Endothelial cell (in vitro differentiated cells): ENCODE measurements around the gene DNAH11. TPM values are rescaled to one million over a fixed set of nuclear protein-coding genes. Genes with fewer than 3 reads are reported as not detected.

Experiments
- DNase-seq: peaks from one replicate; pipeline ENCODE4 v3.0.0; 2021; ENCODE audit warnings: low spot score
- H3K27ac Mint-ChIP-seq: one replicate; pipeline ENCODE4 v1.8.0; 2021; ENCODE audit warnings: mixed read lengths, inconsistent platforms; ENCODE audit not compliant: unreplicated experiment
- H3K27me3 Mint-ChIP-seq: one replicate; pipeline ENCODE4 v1.8.0; 2021; ENCODE audit warnings: mild to moderate bottlenecking, moderate library complexity, mixed read lengths, inconsistent platforms; ENCODE audit not compliant: unreplicated experiment
- H3K36me3 Mint-ChIP-seq: one replicate; pipeline ENCODE4 v1.8.0; 2021; ENCODE audit warnings: mild to moderate bottlenecking, low read depth, mixed read lengths, inconsistent platforms; ENCODE audit not compliant: unreplicated experiment
- H3K4me1 Mint-ChIP-seq: one replicate; pipeline ENCODE4 v1.8.0; 2021; ENCODE audit warnings: mild to moderate bottlenecking, mixed read lengths, inconsistent platforms; ENCODE audit not compliant: unreplicated experiment
- H3K4me3 Mint-ChIP-seq: one replicate; pipeline ENCODE4 v1.8.0; 2021; ENCODE audit warnings: mild to moderate bottlenecking, mixed read lengths, inconsistent platforms; ENCODE audit not compliant: unreplicated experiment
- H3K9me3 Mint-ChIP-seq: one replicate; pipeline ENCODE4 v1.8.0; 2021; ENCODE audit warnings: mixed read lengths, inconsistent platforms; ENCODE audit not compliant: unreplicated experiment
- CTCF ChIP-seq: fragments of 200-600 bp; sonication (generic); IDR thresholded peaks from one replicate; pipeline ENCODE4 v1.5.0; 2021; ENCODE audit warnings: antibody characterized with exemption; ENCODE audit not compliant: unreplicated experiment
- total RNA-seq: library from RNA; stranded (reverse); fragmentation: NEBNext Ultra II Directional; extraction: Animal tissue kit (Norgen Biotek cat#: 25700); gene quantifications from one replicate; pipeline ENCODE4 v1.2.1, GENCODE V29; 2021; ENCODE audit not compliant: unreplicated experiment

DNAH11 gene
- total RNA-seq, 1 donor from 2014 or later: 0.18 TPM

GRCh38 chr7:21753071-21753470, 210.2 kb downstream of the DNAH11 start:
- H3K36me3 Mint-ChIP-seq: no peaks in the 10 kb centered on the region
- TF ChIP-seq CTCF: no peak
- no peaks in the 10 kb centered on the region for H3K4me1 Mint-ChIP-seq
- no peaks in the 10 kb centered on the region for H3K9me3 Mint-ChIP-seq
- no peak overlapping the region for H3K27ac Mint-ChIP-seq
- H3K27me3 Mint-ChIP-seq: no peaks in the 10 kb centered on the region
- DNase-seq: no peak
- H3K4me3 Mint-ChIP-seq: no peak overlapping the region

GRCh38 chr7:21754963-21755362, 212.1 kb downstream of the DNAH11 start:
- TF ChIP-seq CTCF: no peak
- Mint-ChIP-seq H3K27me3 (no peaks in the 10 kb centered on the region), H3K4me3 (no peak overlapping the region), H3K36me3 (no peaks in the 10 kb centered on the region), H3K9me3 (no peaks in the 10 kb centered on the region), H3K4me1 (no peaks in the 10 kb centered on the region), H3K27ac (no peak overlapping the region)
- no peak for DNase-seq

GRCh38 chr7:21757537-21758282, 214.9 kb downstream of the DNAH11 start:
- no peak overlapping the region for H3K4me3 Mint-ChIP-seq
- TF ChIP-seq CTCF: no peak
- no peak for DNase-seq
- no peaks in the 10 kb centered on the region for H3K36me3 Mint-ChIP-seq
- no peaks in the 10 kb centered on the region for H3K9me3 Mint-ChIP-seq
- no peaks in the 10 kb centered on the region for H3K27me3 Mint-ChIP-seq
- H3K27ac Mint-ChIP-seq: no peak overlapping the region
- H3K4me1 Mint-ChIP-seq: no peaks in the 10 kb centered on the region

GRCh38 chr7:21758286-21758685, 215.4 kb downstream of the DNAH11 start:
- no peak overlapping the region for H3K4me3 Mint-ChIP-seq
- no peak for TF ChIP-seq CTCF
- no peaks in the 10 kb centered on the region for H3K36me3 Mint-ChIP-seq
- H3K27ac Mint-ChIP-seq: no peak overlapping the region
- H3K9me3 Mint-ChIP-seq: no peaks in the 10 kb centered on the region
- no peak for DNase-seq
- H3K4me1 Mint-ChIP-seq: no peaks in the 10 kb centered on the region
- H3K27me3 Mint-ChIP-seq: no peaks in the 10 kb centered on the region

GRCh38 chr7:21762469-21762868, 219.6 kb downstream of the DNAH11 start:
- no peaks in the 10 kb centered on the region for H3K27me3 Mint-ChIP-seq
- H3K36me3 Mint-ChIP-seq: no peaks in the 10 kb centered on the region
- H3K9me3 Mint-ChIP-seq: no peaks in the 10 kb centered on the region
- TF ChIP-seq CTCF: no peak
- no peaks in the 10 kb centered on the region for H3K4me1 Mint-ChIP-seq
- no peak for DNase-seq
- no peak overlapping the region for H3K4me3 Mint-ChIP-seq
- H3K27ac Mint-ChIP-seq: no peak overlapping the region
